Keratinocyte (primary cell): ENCODE data around the gene FLRT1. TPM values are rescaled to one million over a fixed set of nuclear protein-coding genes. Genes with fewer than 3 reads are reported as not detected.

Source experiments
- DNase-seq: peaks from one replicate; pipeline ENCODE4 v3.0.0-alpha.2; 2011; ENCODE audit warnings: low read depth, missing footprints, low spot score
- FAIRE-seq: peaks from 2 replicates; lab custom pipeline; 2011; peaks lifted over from hg19 to GRCh38; lab: Jason Lieb, UNC
- H2AFZ ChIP-seq: 2 replicates; pipeline ENCODE4 v1.6.0; 2012; ENCODE audit warnings: low read length, control low read depth, inconsistent platforms; ENCODE audit not compliant: control insufficient read depth
- H3K27ac ChIP-seq: 2 replicates; pipeline ENCODE4 v1.5.1; 2011; ENCODE audit warnings: low read length; ENCODE audit not compliant: control insufficient read depth, insufficient read depth
- H3K27me3 ChIP-seq: 3 replicates; pipeline ENCODE4 v1.6.0; 2011; ENCODE audit warnings: low read length; ENCODE audit not compliant: control insufficient read depth, insufficient read depth; ENCODE audit errors: extremely low read depth
- H3K36me3 ChIP-seq, 2 experiments: 2 replicates in 1 of 2; 3 replicates in 1 of 2; pipeline ENCODE4 v1.5.1; 2011; ENCODE audit warnings: low read length in 2 of 2, mild to moderate bottlenecking in 1 of 2; ENCODE audit not compliant: control insufficient read depth in 2 of 2, insufficient read depth in 2 of 2; ENCODE audit errors: extremely low read depth in 1 of 2
- H3K4me1 ChIP-seq: 3 replicates; pipeline ENCODE4 v1.5.1; 2011; ENCODE audit warnings: low read length; ENCODE audit not compliant: control insufficient read depth, insufficient read depth; ENCODE audit errors: extremely low read depth
- H3K4me2 ChIP-seq: 3 replicates; pipeline ENCODE4 v1.6.0; 2011; ENCODE audit warnings: low read depth, low read length; ENCODE audit not compliant: control insufficient read depth, insufficient read depth; ENCODE audit errors: extremely low read depth
- H3K4me3 ChIP-seq, 3 experiments: fragments of 200-600 bp in 1 of 3; sonication (generic) in 1 of 3; 2 replicates in 2 of 3; 3 replicates in 1 of 3; pipeline ENCODE4 v1.5.1; 2011 to 2016; ENCODE audit warnings: low read length in 3 of 3, mild to moderate bottlenecking in 3 of 3, control low read depth in 2 of 3, inconsistent platforms in 1 of 3, low read depth in 1 of 3, mixed read lengths in 1 of 3, mixed run types in 1 of 3, moderate library complexity in 1 of 3; ENCODE audit not compliant: control insufficient read depth in 2 of 3, insufficient read depth in 2 of 3; ENCODE audit errors: extremely low read depth in 1 of 3
- H3K79me2 ChIP-seq: 2 replicates; pipeline ENCODE4 v1.6.0; 2012; ENCODE audit warnings: low read length; ENCODE audit not compliant: control insufficient read depth, insufficient read depth
- H3K9ac ChIP-seq: 3 replicates; pipeline ENCODE4 v1.6.0; 2011; ENCODE audit warnings: low read length; ENCODE audit not compliant: control insufficient read depth, insufficient read depth; ENCODE audit errors: extremely low read depth
- H3K9me1 ChIP-seq: 3 replicates; pipeline ENCODE4 v1.6.0; 2011; ENCODE audit warnings: low read length; ENCODE audit not compliant: control insufficient read depth, insufficient read depth; ENCODE audit errors: extremely low read depth
- H3K9me3 ChIP-seq: 2 replicates; pipeline ENCODE4 v1.5.1; 2012; ENCODE audit warnings: low read depth, low read length; ENCODE audit not compliant: control insufficient read depth
- H4K20me1 ChIP-seq: 3 replicates; pipeline ENCODE4 v1.6.0; 2011; ENCODE audit warnings: low read length; ENCODE audit not compliant: control insufficient read depth, insufficient read depth; ENCODE audit errors: extremely low read depth
- EZH2 ChIP-seq: IDR thresholded peaks from one replicate; pipeline ENCODE4 v1.6.1; 2012; ENCODE audit warnings: inconsistent platforms, mild to moderate bottlenecking, low read length, moderate library complexity
- dilution Hi-C: fragments of 300-500 bp; cut with MboI; formaldehyde crosslinking; loops from one replicate; pipeline ENCODE4 v1.7.0; 2020; ENCODE audit warnings: low sequenced_read_pairs; ENCODE audit not compliant: extremely low pct_ligation_motif_present
- polyA plus RNA-seq, 5 experiments: library from polyadenylated mRNA; depleted of rRNA in 3 of 5; stranded (reverse) in 3 of 5; stranded (forward) in 1 of 5; unstranded in 1 of 5; fragments of >200 nt; gene quantifications; 1 replicate in 1 of 5; 2 replicates in 3 of 5; 3 replicates in 1 of 5; pipeline versions ENCODE4 v1.2.1 to v1.2.3, GENCODE V29; 2011 to 2012; ENCODE audit warnings: missing spikeins in 2 of 5, low read depth in 1 of 5, low replicate concordance in 1 of 5
- TF ChIP-seq, protein P1 (sequence below), 3 experiments: IDR thresholded peaks in 1 of 3; conservative IDR thresholded peaks in 1 of 3; optimal IDR thresholded peaks in 1 of 3; 2 replicates in 2 of 3; 3 replicates in 1 of 3; pipeline versions ENCODE3 to v1.5.1; 2011; ENCODE audit warnings: low read length in 3 of 3, mild to moderate bottlenecking in 3 of 3, moderate library complexity in 2 of 3, control low read depth in 1 of 3, inconsistent platforms in 1 of 3; ENCODE audit not compliant: insufficient read depth in 2 of 3; ENCODE audit errors: extremely low read depth in 1 of 3

Gene FLRT1
- polyA plus RNA-seq, 1 donor (not counting 4 experiments of a cell fraction or from before 2014, with no cell fraction given), result not detected

DNA sequence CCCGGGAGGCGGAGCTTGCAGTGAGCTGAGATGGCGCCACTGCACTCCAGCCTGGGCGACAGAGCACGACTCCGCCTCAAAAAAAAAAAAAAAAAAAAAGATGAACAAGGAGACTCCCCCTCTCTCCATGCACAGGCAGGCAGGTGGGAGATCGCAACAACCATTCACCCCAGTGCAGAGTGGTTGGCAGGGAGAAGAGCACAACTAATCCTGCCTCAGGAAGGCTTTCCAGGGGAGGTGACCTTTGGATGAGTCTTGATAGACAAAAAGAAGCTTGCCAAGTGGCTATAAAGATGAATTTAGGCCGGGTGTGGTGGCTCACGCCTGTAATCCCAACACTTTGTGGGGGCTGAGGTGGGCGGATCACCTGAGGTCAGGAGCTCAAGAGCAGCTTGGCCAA, 30.0 kb downstream of the FLRT1 start:
- FAIRE-seq (no peak), DNase-seq (no peak)
- dilution Hi-C loops, result no loop called here
- Histone ChIP-seq H3K27ac (no peak overlapping the region), H4K20me1 (peaks cover 4% of the 10 kb centered on the region), H2AFZ (no peak overlapping the region), H3K36me3 (no peaks in the 10 kb centered on the region), H3K4me2 (no peak overlapping the region), H3K9me1 (no peaks in the 10 kb centered on the region), H3K27me3 (peaks cover 8% of the 10 kb centered on the region), H3K4me3 (no peak overlapping the region), H3K4me1 (no peaks in the 10 kb centered on the region), H3K9me3 (no peaks in the 10 kb centered on the region), H3K9ac (no peak overlapping the region), H3K79me2 (no peaks in the 10 kb centered on the region)
- TF ChIP-seq, protein P1, sequence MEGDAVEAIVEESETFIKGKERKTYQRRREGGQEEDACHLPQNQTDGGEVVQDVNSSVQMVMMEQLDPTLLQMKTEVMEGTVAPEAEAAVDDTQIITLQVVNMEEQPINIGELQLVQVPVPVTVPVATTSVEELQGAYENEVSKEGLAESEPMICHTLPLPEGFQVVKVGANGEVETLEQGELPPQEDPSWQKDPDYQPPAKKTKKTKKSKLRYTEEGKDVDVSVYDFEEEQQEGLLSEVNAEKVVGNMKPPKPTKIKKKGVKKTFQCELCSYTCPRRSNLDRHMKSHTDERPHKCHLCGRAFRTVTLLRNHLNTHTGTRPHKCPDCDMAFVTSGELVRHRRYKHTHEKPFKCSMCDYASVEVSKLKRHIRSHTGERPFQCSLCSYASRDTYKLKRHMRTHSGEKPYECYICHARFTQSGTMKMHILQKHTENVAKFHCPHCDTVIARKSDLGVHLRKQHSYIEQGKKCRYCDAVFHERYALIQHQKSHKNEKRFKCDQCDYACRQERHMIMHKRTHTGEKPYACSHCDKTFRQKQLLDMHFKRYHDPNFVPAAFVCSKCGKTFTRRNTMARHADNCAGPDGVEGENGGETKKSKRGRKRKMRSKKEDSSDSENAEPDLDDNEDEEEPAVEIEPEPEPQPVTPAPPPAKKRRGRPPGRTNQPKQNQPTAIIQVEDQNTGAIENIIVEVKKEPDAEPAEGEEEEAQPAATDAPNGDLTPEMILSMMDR (optimal IDR thresholded peaks at IDR 0.05 in 1 of 3, IDR thresholded peaks at IDR 0.05 in 1 of 3, conservative IDR thresholded peaks at IDR 0.05 in 1 of 3; ENCODE audit: extremely low read depth in 1 of 3, insufficient read depth in 2 of 3, low read length in 3 of 3), result no peak
- TF ChIP-seq EZH2, result no peak

DNA sequence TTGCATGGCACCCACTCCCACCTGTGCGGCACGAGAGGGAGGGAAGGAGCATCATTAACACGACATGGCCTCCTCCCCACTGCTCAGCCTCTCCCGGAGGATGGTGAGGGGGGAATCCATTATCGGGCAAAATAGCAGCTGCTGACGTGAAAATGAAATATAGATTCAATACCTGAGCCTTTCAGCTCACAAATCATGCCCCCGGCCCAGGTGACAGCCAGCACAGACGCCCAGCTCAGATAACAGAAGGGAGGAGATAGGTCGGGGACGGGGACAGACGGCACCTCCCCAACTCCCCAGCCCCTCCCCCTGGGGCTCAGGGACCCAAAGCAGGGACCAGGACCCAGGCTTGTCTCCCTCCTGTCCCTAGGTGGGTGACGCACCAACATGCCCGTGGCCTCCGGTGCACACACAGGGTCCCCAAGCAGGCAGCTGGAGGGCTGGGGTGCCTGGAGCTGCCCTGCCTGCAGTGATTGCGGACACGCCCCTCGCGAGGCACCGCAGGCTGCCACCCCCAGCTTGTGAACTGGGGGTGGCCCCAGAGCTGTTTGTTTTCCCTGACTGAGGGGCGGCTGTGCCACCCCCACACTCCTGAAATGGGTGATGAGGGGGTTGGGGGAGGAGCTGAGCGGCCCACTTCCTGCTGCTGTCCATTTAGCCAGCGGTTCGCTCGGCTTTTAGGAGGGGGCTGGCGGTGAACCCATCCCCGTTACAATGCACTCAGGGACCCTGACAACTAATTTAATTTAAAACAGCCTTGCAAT, 31.7 kb downstream of the FLRT1 start:
- no peak for FAIRE-seq
- no peak for DNase-seq
- Histone ChIP-seq H3K4me3 (no peak overlapping the region), H3K4me1 (no peaks in the 10 kb centered on the region), H4K20me1 (peaks cover 4% of the 10 kb centered on the region), H3K9me3 (no peaks in the 10 kb centered on the region), H3K9ac (no peak overlapping the region), H2AFZ (no peak overlapping the region), H3K36me3 (no peaks in the 10 kb centered on the region), H3K27ac (no peak overlapping the region), H3K27me3 (no peaks in the 10 kb centered on the region), H3K4me2 (no peak overlapping the region), H3K9me1 (no peaks in the 10 kb centered on the region), H3K79me2 (no peaks in the 10 kb centered on the region)
- dilution Hi-C loops, result no loop called here
- TF ChIP-seq, protein P1 (optimal IDR thresholded peaks at IDR 0.05 in 1 of 3, IDR thresholded peaks at IDR 0.05 in 1 of 3, conservative IDR thresholded peaks at IDR 0.05 in 1 of 3; ENCODE audit: extremely low read depth in 1 of 3, insufficient read depth in 2 of 3, low read length in 3 of 3), result no peak
- TF ChIP-seq EZH2, result no peak
